SK-N-SH (cell line): Measurements from ENCODE around the gene ZFP62. TPM values are rescaled to one million over a fixed set of nuclear protein-coding genes. Genes with fewer than 3 reads are reported as not detected.

ENCODE experiments used
- CTCF ChIA-PET: fragments of 300-600, 350-600 bp; formaldehyde crosslinking; extraction: SDS; loops from one replicate; lab custom pipeline; 2021; lab: Yijun Ruan, JAX
- POLR2A ChIA-PET: fragments of 350-600 bp; sonication (Branson Sonifier 250); formaldehyde crosslinking; extraction: SDS; loops from one replicate; lab custom pipeline; 2020; ENCODE audit warnings: antibody characterized with exemption, inconsistent platforms; lab: Yijun Ruan, JAX
- DNase-seq: peaks from one replicate; pipeline ENCODE4 v3.0.0; 2012
- H2AFZ ChIP-seq: fragments of 200-600 bp; sonication (generic); 2 replicates; pipeline ENCODE4 v1.8.1; 2016; ENCODE audit warnings: antibody characterized with exemption, mild to moderate bottlenecking, low read depth
- H3F3A ChIP-seq: fragments of 200-600 bp; sonication (generic); replicated peaks from 2 replicates; pipeline ENCODE3; 2016; ENCODE audit warnings: antibody characterized with exemption, mild to moderate bottlenecking; ENCODE audit not compliant: insufficient read depth
- H3K27ac ChIP-seq, 2 experiments: fragments of 200-500 bp in 1 of 2; fragments of 200-600 bp in 1 of 2; sonication (Bioruptor generic) in 1 of 2; sonication (generic), shearing (Covaris generic) in 1 of 2; 2 replicates each; pipeline versions ENCODE4 v1.5.1 to v1.6.1; 2014 to 2016; ENCODE audit warnings: low read depth in 2 of 2, inconsistent platforms in 1 of 2, low read length in 1 of 2, mild to moderate bottlenecking in 1 of 2, mixed read lengths in 1 of 2
- H3K27me3 ChIP-seq: fragments of 200-600 bp; sonication (generic), shearing (Covaris generic); 2 replicates; pipeline ENCODE4 v1.6.1; 2016; ENCODE audit warnings: mixed run types; ENCODE audit not compliant: insufficient read depth
- H3K36me3 ChIP-seq, 2 experiments: fragments of 200-500 bp in 1 of 2; fragments of 200-600 bp in 1 of 2; sonication (Bioruptor generic) in 1 of 2; sonication (generic) in 1 of 2; replicated peaks in 1 of 2; 2 replicates each; pipeline versions ENCODE3 to v1.5.1; 2014 to 2016; ENCODE audit warnings: low read length in 1 of 2, mild to moderate bottlenecking in 1 of 2; ENCODE audit not compliant: insufficient read depth in 2 of 2, control insufficient read depth in 1 of 2
- H3K4me1 ChIP-seq, 2 experiments: fragments of 200-500 bp in 1 of 2; fragments of 200-600 bp in 1 of 2; sonication (Bioruptor generic) in 1 of 2; sonication (generic), shearing (Covaris generic) in 1 of 2; 2 replicates each; pipeline versions ENCODE4 v1.5.1 to v1.6.1; 2014 to 2016; ENCODE audit warnings: low read depth in 1 of 2, low read length in 1 of 2, mixed run types in 1 of 2; ENCODE audit not compliant: insufficient read depth in 2 of 2, control insufficient read depth in 1 of 2
- H3K4me2 ChIP-seq: fragments of 200-600 bp; sonication (generic), shearing (Covaris generic); 2 replicates; pipeline ENCODE4 v1.6.1; 2017; ENCODE audit warnings: mixed run types
- H3K4me3 ChIP-seq, 2 experiments: fragments of 200-500 bp in 1 of 2; fragments of 200-600 bp in 1 of 2; sonication (Bioruptor generic) in 1 of 2; sonication (generic), shearing (Covaris generic) in 1 of 2; 2 replicates each; pipeline versions ENCODE4 v1.5.1 to v1.8.1; 2014 to 2016; ENCODE audit warnings: low read depth in 2 of 2, inconsistent platforms in 1 of 2, low read length in 1 of 2, mild to moderate bottlenecking in 1 of 2, mixed read lengths in 1 of 2, moderate library complexity in 1 of 2
- H3K79me2 ChIP-seq: fragments of 200-600 bp; sonication (generic); 2 replicates; pipeline ENCODE4 v1.8.1; 2017; ENCODE audit warnings: mild to moderate bottlenecking; ENCODE audit not compliant: insufficient read depth
- H3K9ac ChIP-seq: fragments of 200-600 bp; sonication (generic); 2 replicates; pipeline ENCODE4 v1.6.1; 2017; ENCODE audit warnings: mixed run types
- H3K9me2 ChIP-seq: fragments of 200-600 bp; sonication (generic); 2 replicates; pipeline ENCODE4 v1.6.1; 2017; ENCODE audit warnings: mixed run types
- H3K9me3 ChIP-seq: fragments of 200-600 bp; sonication (generic); 2 replicates; pipeline ENCODE4 v1.6.1; 2017; ENCODE audit warnings: mixed run types, mild to moderate bottlenecking, moderate library complexity
- H4K20me1 ChIP-seq: fragments of 200-600 bp; sonication (generic); 2 replicates; pipeline ENCODE4 v1.6.1; 2017; ENCODE audit warnings: mild to moderate bottlenecking, mixed run types; ENCODE audit not compliant: insufficient read depth
- CTCF ChIP-seq: fragments of 200-600 bp; sonication (generic); IDR thresholded peaks from 2 replicates; pipeline ENCODE4 v1.6.1; 2017; ENCODE audit warnings: antibody characterized with exemption, mild to moderate bottlenecking, moderate library complexity
- ELF1 ChIP-seq: IDR thresholded peaks from 2 replicates; pipeline ENCODE4 v1.4.0; 2012
- EP300 ChIP-seq, 2 experiments: IDR thresholded peaks; 2 replicates each; pipeline versions ENCODE4 v1.4.0 to v1.6.1; 2012; ENCODE audit warnings: borderline replicate concordance in 1 of 2, low read depth in 1 of 2, low read length in 1 of 2
- EZH2phosphoT487 ChIP-seq: fragments of 200-600 bp; sonication (generic); IDR thresholded peaks from 2 replicates; pipeline ENCODE4 v1.6.1; 2017; ENCODE audit warnings: low read depth, mixed run types, mild to moderate bottlenecking, antibody characterized with exemption, moderate library complexity, borderline replicate concordance
- FOXJ3 ChIP-seq: sonication (generic); formaldehyde crosslinking; IDR thresholded peaks from 2 replicates; pipeline ENCODE4 v1.5.1; 2020; ENCODE audit warnings: mild to moderate bottlenecking, missing genetic modification reagents
- FOXM1 ChIP-seq: IDR thresholded peaks from 2 replicates; pipeline ENCODE4 v1.4.0; 2012; ENCODE audit warnings: low read depth, mild to moderate bottlenecking
- GABPA ChIP-seq: IDR thresholded peaks from 2 replicates; pipeline ENCODE4 v1.4.0; 2012; ENCODE audit warnings: low read depth, mild to moderate bottlenecking
- IRF3 ChIP-seq: fragments of 150-350 bp; IDR thresholded peaks from 2 replicates; pipeline ENCODE4 v1.6.1; 2016; ENCODE audit warnings: mild to moderate bottlenecking, low read depth, low read length
- MAX ChIP-seq: IDR thresholded peaks from 2 replicates; pipeline ENCODE4 v1.4.0; 2012; ENCODE audit warnings: low read depth
- MXI1 ChIP-seq: IDR thresholded peaks from 2 replicates; pipeline ENCODE4 v1.6.1; 2012; ENCODE audit warnings: mild to moderate bottlenecking, low read depth, low read length, improper control_type of control experiment
- NRF1 ChIP-seq: IDR thresholded peaks from 2 replicates; pipeline ENCODE4 v1.6.1; 2012; ENCODE audit warnings: low read depth, mild to moderate bottlenecking, low read length
- PBX3 ChIP-seq: IDR thresholded peaks from 2 replicates; pipeline ENCODE4; 2012
- POLR2AphosphoS5 ChIP-seq: IDR thresholded peaks from 2 replicates; pipeline ENCODE4 v1.6.1; 2012; ENCODE audit warnings: low read depth, low read length
- RAD21 ChIP-seq: IDR thresholded peaks from 2 replicates; pipeline ENCODE4 v1.6.1; 2012; ENCODE audit warnings: mild to moderate bottlenecking, low read length
- RXRA ChIP-seq: IDR thresholded peaks from 2 replicates; pipeline ENCODE4 v1.4.0; 2012; ENCODE audit warnings: low read depth, mild to moderate bottlenecking, borderline replicate concordance
- SMC3 ChIP-seq: IDR thresholded peaks from 2 replicates; pipeline ENCODE4 v1.6.1; 2012; ENCODE audit warnings: low read depth, low read length, improper control_type of control experiment
- YY1 ChIP-seq: IDR thresholded peaks from 2 replicates; pipeline ENCODE4 v1.4.0; 2012; ENCODE audit warnings: low read depth, mild to moderate bottlenecking
- WGBS: methylation state at CpG from one replicate; pipeline ENCODE4 v1.1.6; 2017; ENCODE audit warnings: low lambda C conversion rate; 5-methylcytosine and 5-hydroxymethylcytosine counted together
- polyA plus RNA-seq, 3 experiments: library from polyadenylated mRNA; depleted of rRNA; stranded (reverse); fragments of >200 nt; gene quantifications; 2 replicates each; pipeline ENCODE4 v1.2.3, GENCODE V29; 2012

Gene ZFP62
- polyA plus RNA-seq, 1 of the 3 experiments (the other 2 are of a cell fraction) = 6.0 TPM

- H3K27me3 ChIP-seq = no peaks in the 10 kb centered on the region; the same call in 1 of the 2 replicates
- H3K4me1 ChIP-seq = no peaks in the 10 kb centered on the region
- H3K79me2 ChIP-seq = no peaks in the 10 kb centered on the region
- DNase-seq = no peak
- ChIA-PET CTCF (no interaction called here), POLR2A (no interaction called here)
- 23% methylated on average over 8 of the region's 9 CpGs for WGBS
- no peaks in the 10 kb centered on the region for H4K20me1 ChIP-seq
- no peak overlapping the region for H3K9ac ChIP-seq
- no peaks in the 10 kb centered on the region for H3F3A ChIP-seq
- no peak overlapping the region for H3K4me3 ChIP-seq
- no peaks in the 10 kb centered on the region for H3K9me2 ChIP-seq
- no peaks in the 10 kb centered on the region for H3K36me3 ChIP-seq
- H3K4me2 ChIP-seq = no peak overlapping the region
- no peak overlapping the region for H3K27ac ChIP-seq
- no peak overlapping the region for H2AFZ ChIP-seq
- TF ChIP-seq MAX = no peak
- TF ChIP-seq YY1 = no peak
- no peak for TF ChIP-seq NRF1
- no peak for TF ChIP-seq MXI1
- no peak for TF ChIP-seq RAD21
- no peak for TF ChIP-seq GABPA
- no peak for TF ChIP-seq IRF3
- TF ChIP-seq EP300 (IDR thresholded peaks at IDR 0.05; ENCODE audit: borderline replicate concordance in 1 of 2, low read depth in 1 of 2, low read length in 1 of 2) = no peak
- TF ChIP-seq PBX3 = no peak
- no peak for TF ChIP-seq POLR2AphosphoS5
- TF ChIP-seq FOXM1 = no peak
- no peaks in the 10 kb centered on the region for H3K9me3 ChIP-seq
These were observed 47.3 kb upstream of the ZFP62 start for GRCh38 chr5:180908400-180908799.

- POLR2A ChIA-PET = no interaction called here
- CTCF ChIA-PET = no interaction called here
- Histone ChIP-seq H3K4me2 (no peak overlapping the region), H3K27ac (no peak overlapping the region), H3K9me3 (no peaks in the 10 kb centered on the region), H3K9me2 (no peaks in the 10 kb centered on the region), H4K20me1 (no peaks in the 10 kb centered on the region), H3K27me3 (peaks cover 5% of the 10 kb centered on the region; the same call in 1 of the 2 replicates), H3K9ac (no peak overlapping the region), H2AFZ (no peak overlapping the region), H3K4me1 (no peaks in the 10 kb centered on the region), H3F3A (no peaks in the 10 kb centered on the region)
- WGBS = 14% methylated on average over 7 of the region's 7 CpGs
- DNase-seq = no peak
- no peak for TF ChIP-seq EZH2phosphoT487
- TF ChIP-seq POLR2AphosphoS5 = no peak
- no peak for TF ChIP-seq GABPA
- no peak for TF ChIP-seq FOXJ3
- no peak for TF ChIP-seq NRF1
- no peak for TF ChIP-seq IRF3
- no peak for TF ChIP-seq EP300 (IDR thresholded peaks at IDR 0.05; ENCODE audit: borderline replicate concordance in 1 of 2, low read depth in 1 of 2, low read length in 1 of 2)
- TF ChIP-seq CTCF = no peak
- TF ChIP-seq SMC3 = no peak
- TF ChIP-seq MXI1 = no peak
- no peak for TF ChIP-seq RXRA
- no peak for TF ChIP-seq YY1
- no peak for TF ChIP-seq ELF1
- TF ChIP-seq RAD21 = no peak
- no peak for TF ChIP-seq MAX
- TF ChIP-seq, all 33 proteins: peak for 0
- no peaks in the 10 kb centered on the region for H3K79me2 ChIP-seq
- H3K4me3 ChIP-seq = no peak overlapping the region
- no peaks in the 10 kb centered on the region for H3K36me3 ChIP-seq
These were observed 40.4 kb upstream of the ZFP62 start for GRCh38 chr5:180901319-180902009.
